Myocyte (in vitro differentiated cells): ENCODE results near the gene KRT10. TPM values are rescaled to one million over a fixed set of nuclear protein-coding genes. Genes with fewer than 3 reads are reported as not detected.

Experiments
- total RNA-seq: library from RNA; depleted of rRNA; stranded (reverse); fragments of >200 nt; gene quantifications from 2 replicates; pipeline ENCODE4 v1.2.3, GENCODE V29; 2014

KRT10 gene
- total RNA-seq, 1 donor from 2014 or later, result 36.3 TPM

Other genes with a start within 250 kb of the KRT10 start
- gene SMARCE1, start 174.8 kb downstream of the KRT10 start, total RNA-seq, result 121 and 130 TPM in 2 replicates
- not detected in 2 replicates for gene KRT222, start 157.4 kb downstream of the KRT10 start, total RNA-seq
- gene KRT24, start 118.9 kb downstream of the KRT10 start, total RNA-seq, result not detected in 2 replicates
- not detected in 2 replicates for gene KRT25, start 67.3 kb downstream of the KRT10 start, total RNA-seq
- gene KRT26, start 50.4 kb downstream of the KRT10 start, total RNA-seq, result not detected in 2 replicates
- not detected in 2 replicates for gene KRT27, start 40.1 kb downstream of the KRT10 start, total RNA-seq
- not detected in 2 replicates for gene KRT28, start 22.7 kb downstream of the KRT10 start, total RNA-seq
- not detected in 2 replicates for gene KRT12, start 44.6 kb upstream of the KRT10 start, total RNA-seq
- not detected in 2 replicates for gene KRT20, start 62.6 kb upstream of the KRT10 start, total RNA-seq
- gene KRT23, start 115.0 kb upstream of the KRT10 start, total RNA-seq, result not detected in 2 replicates
- not detected in 2 replicates for gene KRT39, start 144.3 kb upstream of the KRT10 start, total RNA-seq
- not detected in 2 replicates for gene KRT40, start 161.7 kb upstream of the KRT10 start, total RNA-seq
- gene KRTAP3-3, start 171.6 kb upstream of the KRT10 start, total RNA-seq, result not detected in 2 replicates
- not detected in 2 replicates for gene KRTAP3-2, start 177.3 kb upstream of the KRT10 start, total RNA-seq
- gene KRTAP3-1, start 186.5 kb upstream of the KRT10 start, total RNA-seq, result not detected in 2 replicates
- 0.19 and 0.57 TPM in 2 replicates for gene KRTAP1-5, start 204.6 kb upstream of the KRT10 start, total RNA-seq
- not detected in 2 replicates for gene KRTAP1-4, start 207.6 kb upstream of the KRT10 start, total RNA-seq
- gene KRTAP1-3, start 212.3 kb upstream of the KRT10 start, total RNA-seq, result not detected in 2 replicates
- 0.21 TPM in 1 of 2 replicates, not detected in the other for gene KRTAP1-1, start 218.8 kb upstream of the KRT10 start, total RNA-seq
- not detected in 2 replicates for gene KRTAP2-1, start 224.7 kb upstream of the KRT10 start, total RNA-seq
- not detected in 2 replicates for gene KRTAP2-2, start 232.6 kb upstream of the KRT10 start, total RNA-seq
- 0.19 TPM in 1 of 2 replicates, not detected in the other for gene KRTAP2-3, start 237.5 kb upstream of the KRT10 start, total RNA-seq
- gene KRTAP2-4, start 243.3 kb upstream of the KRT10 start, total RNA-seq, result not detected in 2 replicates